Subcutaneous adipose tissue (tissue), 4 donors: ENCODE data around the gene MKLN1. TPM values are rescaled to one million over a fixed set of nuclear protein-coding genes. Genes with fewer than 3 reads are reported as not detected.

Source experiments
- CTCF ChIP-seq: fragments of 450-650 bp; IDR thresholded peaks from one replicate; pipeline ENCODE4 v1.5.1; 2016; ENCODE audit warnings: low read depth, mild to moderate bottlenecking, control low read depth, antibody characterized with exemption, moderate library complexity
- total RNA-seq, 4 donors: library from RNA; depleted of rRNA; stranded (reverse); fragments of >200 nt; gene quantifications; one replicate each; pipeline ENCODE4 v1.1.0, GENCODE V29; 2016

Gene MKLN1
- total RNA-seq = 100 to 1,000 TPM in 1 of 4 donors, 10 to 100 TPM in 3; 67.0 to 144 (median 89.2) TPM

- no peak for TF ChIP-seq CTCF
Measured at GRCh38 chr7:131327626-131328376, at the start of gene MKLN1. MKLN1 (plus strand) TSS chr7:131327876; CDS start chr7:131327900, 24 bp downstream.

GRCh38 chr7:131279044-131279443 lies 48.6 kb upstream of the MKLN1 start:
- TF ChIP-seq CTCF = no peak

DNA sequence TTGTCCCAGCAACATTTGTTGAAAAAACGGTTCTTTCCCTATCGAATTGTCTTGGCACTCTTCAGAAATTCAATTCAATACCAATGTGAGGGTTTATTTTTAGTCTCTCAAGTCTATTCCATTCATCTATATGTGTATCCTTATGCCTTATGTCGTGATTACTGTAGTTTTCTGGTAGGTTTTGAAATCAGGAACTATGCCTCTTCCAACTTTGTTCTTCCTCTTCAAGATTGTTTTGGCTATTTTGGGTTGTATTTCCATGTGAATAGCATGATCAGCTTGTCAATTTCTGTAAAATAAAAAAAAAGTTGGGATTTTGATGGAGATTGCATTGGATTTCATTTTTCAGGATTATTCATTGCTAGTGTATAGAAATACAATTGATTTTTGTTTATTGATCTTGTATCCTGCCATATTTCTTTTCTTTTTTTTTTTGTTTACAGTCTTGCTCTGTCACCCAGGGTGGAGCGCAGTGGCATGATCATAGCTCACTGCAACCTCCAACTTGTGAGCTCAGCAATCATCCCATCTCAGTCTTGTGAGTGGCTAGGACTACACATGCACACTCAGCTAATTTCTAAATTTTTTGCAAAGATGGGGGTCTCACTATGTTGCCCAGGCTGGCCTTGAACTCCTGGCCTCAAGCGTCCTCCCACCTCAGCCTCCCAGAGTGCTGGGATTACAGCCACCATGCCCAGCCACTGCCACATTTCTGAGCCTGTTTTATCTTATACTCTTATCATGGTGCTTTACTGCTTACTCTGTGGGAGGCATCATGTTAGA lies 46.2 kb upstream of the MKLN1 start:
- no peak for TF ChIP-seq CTCF

- no peak for TF ChIP-seq CTCF
Measured at GRCh38 chr7:131284702-131285419, 42.8 kb upstream of the MKLN1 start.

DNA sequence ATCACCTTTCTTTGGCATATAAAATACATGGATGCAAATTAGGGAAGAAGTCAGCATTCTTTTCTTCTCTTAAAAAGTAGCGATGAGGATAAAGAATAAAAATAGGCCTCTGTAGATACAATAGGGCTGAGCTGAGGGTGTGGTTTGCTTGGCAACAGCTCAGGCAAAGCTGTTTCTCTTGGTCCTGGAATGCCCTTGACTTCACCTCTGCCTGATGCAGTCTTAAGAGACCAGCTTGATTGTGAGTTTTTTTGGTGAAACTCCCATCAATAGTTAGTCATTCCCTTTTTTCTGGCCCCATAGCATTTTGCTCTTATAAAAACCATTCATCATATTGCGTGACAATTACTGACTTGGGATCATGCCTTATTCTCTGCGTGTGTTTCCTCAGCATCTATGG lies 42.1 kb upstream of the MKLN1 start:
- no peak for TF ChIP-seq CTCF

DNA sequence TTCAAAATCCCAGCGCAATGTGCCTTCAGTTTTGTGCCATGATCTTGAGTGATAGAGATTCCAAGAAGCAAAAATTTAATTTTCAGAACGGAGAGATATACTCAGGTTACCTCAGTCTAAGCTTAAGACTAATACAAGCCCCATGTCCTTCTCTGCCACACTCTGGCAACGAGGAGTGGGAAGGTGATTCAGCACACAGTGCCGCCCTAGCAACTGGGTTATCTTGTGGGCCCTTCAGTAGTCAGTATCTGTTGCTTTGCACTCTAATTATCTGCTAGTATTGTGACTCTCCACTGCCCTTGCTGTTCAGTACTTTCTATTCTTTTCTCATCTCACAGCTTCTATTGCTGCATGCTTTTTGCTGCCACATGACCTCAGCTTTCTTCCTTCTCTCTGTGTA lies 39.2 kb upstream of the MKLN1 start:
- no peak for TF ChIP-seq CTCF

GRCh38 chr7:131289051-131289450 lies 38.6 kb upstream of the MKLN1 start:
- no peak for TF ChIP-seq CTCF
